Right lobe of liver (tissue), 6 donors: ENCODE data around the gene NODAL. TPM values are rescaled to one million over a fixed set of nuclear protein-coding genes. Genes with fewer than 3 reads are reported as not detected.

Source experiments
- ATAC-seq, 4 donors: fragments of 200-7000 bp; cut with Tn5 transposase; one replicate each; pipeline ENCODE4 v1.9.1; 2020; ENCODE audit warnings: mild to moderate bottlenecking in 4 of 4, moderate library complexity in 4 of 4
- DNase-seq, 3 donors: peaks; one replicate each; pipeline ENCODE4 v3.0.0-alpha.2; 2020
- H3K27ac ChIP-seq, 3 donors: fragments of 200-600 bp; one replicate each; pipeline ENCODE4 v1.8.0; 2022
- H3K27me3 ChIP-seq, 2 donors: fragments of 200-600 bp; one replicate each; pipeline ENCODE4 v1.8.0; 2022
- H3K36me3 ChIP-seq, 4 donors: fragments of 200-600 bp; sonication (generic) in 1 of 4; one replicate each; pipeline versions ENCODE4 v1.5.1 to v1.8.0; 2017 to 2022; ENCODE audit warnings: control low read depth in 1 of 4
- H3K4me1 ChIP-seq, 4 donors: fragments of 200-600 bp; sonication (generic) in 1 of 4; one replicate each; pipeline versions ENCODE4 v1.5.1 to v1.8.0; 2017 to 2022; ENCODE audit warnings: control low read depth in 1 of 4
- H3K4me3 ChIP-seq, 3 donors: fragments of 200-600 bp; one replicate each; pipeline ENCODE4 v1.8.0; 2022
- H3K9me3 ChIP-seq, 4 donors: fragments of 200-600 bp; sonication (generic) in 1 of 4; one replicate each; pipeline versions ENCODE4 v1.5.1 to v1.8.0; 2017 to 2022; ENCODE audit warnings: control low read depth in 1 of 4
- POLR2A ChIP-seq: fragments of 450-650 bp; IDR thresholded peaks from one replicate; pipeline ENCODE4 v1.6.1; 2017; ENCODE audit warnings: antibody characterized with exemption, mild to moderate bottlenecking
- WGBS: methylation state at CpG from one replicate; pipeline ENCODE4 v1.1.6; 2018; ENCODE audit warnings: low coverage, low lambda C conversion rate; ENCODE audit not compliant: insufficient coverage; ENCODE audit errors: missing lambda C conversion rate; 5-methylcytosine and 5-hydroxymethylcytosine counted together
- intact Hi-C, 2 donors: fragments of 100-400 bp; cut with DNase I; formaldehyde crosslinking; loops; one replicate each; pipeline versions ENCODE4 v1.11.2 to v1.14.1; 2022
- total RNA-seq, 6 experiments: library from RNA; depleted of rRNA in 2 of 6; stranded (reverse); fragments of >200 nt in 2 of 6; fragmentation: NEBNext Ultra II Directional in 3 of 6; extraction: Animal tissue kit (Norgen Biotek cat#: 25700) in 3 of 6; gene quantifications; one replicate each; pipeline versions ENCODE4 v1.1.0 to v1.2.4, GENCODE V29; 2016 to 2023
- TF ChIP-seq, protein P1 (sequence below), 4 donors: fragments of 200-600 bp in 3 of 4; fragments of 450-650 bp in 1 of 4; IDR thresholded peaks; one replicate each; pipeline versions ENCODE4 v1.5.1 to v1.8.0; 2016 to 2022; ENCODE audit warnings: antibody characterized with exemption in 4 of 4, mild to moderate bottlenecking in 2 of 4
- donor health status: DM: no; HTN: yes; CAD: no.
- donor health status: DM: no; HTN: no; CAD: no.
- donor health status: DM: no; HTN: no; CAD: no.
- donor health status: DM: no; HTN: yes; CAD: no.
- donor health status: DM: no; HTN: yes; CAD: no.

Gene NODAL
- total RNA-seq, 6 experiments from 2014 or later: not detected

DNA sequence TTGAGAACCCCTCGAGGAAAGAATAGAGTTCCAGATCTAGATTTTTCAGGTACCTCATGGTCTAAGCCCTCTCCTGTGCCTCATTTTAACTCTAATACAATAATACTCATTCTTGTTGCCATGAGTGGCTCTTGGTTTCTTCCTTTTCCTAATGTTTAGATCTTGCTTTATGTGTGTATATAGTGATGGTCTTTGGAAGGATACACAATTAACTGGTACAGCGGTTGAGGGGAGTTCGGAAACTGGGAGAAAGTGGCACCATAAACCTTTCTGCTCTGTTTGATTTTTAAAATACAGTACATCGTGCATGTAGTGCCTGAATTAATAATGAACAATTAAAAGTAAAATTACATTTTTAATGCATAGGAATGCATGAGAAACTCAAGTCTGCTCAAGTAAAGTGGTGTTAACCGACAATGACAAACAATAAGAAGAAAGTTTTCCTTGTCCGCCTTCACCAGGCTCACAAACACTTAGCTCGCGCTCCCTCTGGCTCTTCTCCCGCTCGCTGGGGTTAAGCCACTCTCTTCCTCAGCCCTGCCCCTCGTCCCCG, 37.9 kb downstream of the NODAL start:
- no peak for DNase-seq
- TF ChIP-seq, protein P1, sequence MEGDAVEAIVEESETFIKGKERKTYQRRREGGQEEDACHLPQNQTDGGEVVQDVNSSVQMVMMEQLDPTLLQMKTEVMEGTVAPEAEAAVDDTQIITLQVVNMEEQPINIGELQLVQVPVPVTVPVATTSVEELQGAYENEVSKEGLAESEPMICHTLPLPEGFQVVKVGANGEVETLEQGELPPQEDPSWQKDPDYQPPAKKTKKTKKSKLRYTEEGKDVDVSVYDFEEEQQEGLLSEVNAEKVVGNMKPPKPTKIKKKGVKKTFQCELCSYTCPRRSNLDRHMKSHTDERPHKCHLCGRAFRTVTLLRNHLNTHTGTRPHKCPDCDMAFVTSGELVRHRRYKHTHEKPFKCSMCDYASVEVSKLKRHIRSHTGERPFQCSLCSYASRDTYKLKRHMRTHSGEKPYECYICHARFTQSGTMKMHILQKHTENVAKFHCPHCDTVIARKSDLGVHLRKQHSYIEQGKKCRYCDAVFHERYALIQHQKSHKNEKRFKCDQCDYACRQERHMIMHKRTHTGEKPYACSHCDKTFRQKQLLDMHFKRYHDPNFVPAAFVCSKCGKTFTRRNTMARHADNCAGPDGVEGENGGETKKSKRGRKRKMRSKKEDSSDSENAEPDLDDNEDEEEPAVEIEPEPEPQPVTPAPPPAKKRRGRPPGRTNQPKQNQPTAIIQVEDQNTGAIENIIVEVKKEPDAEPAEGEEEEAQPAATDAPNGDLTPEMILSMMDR (IDR thresholded peaks at IDR 0.05): no peak
- TF ChIP-seq POLR2A: no peak
- no peak for ATAC-seq
- H3K27me3 ChIP-seq: no peaks in the 10 kb centered on the region
- peak overlapping the region; percentile 78 to 97 (median 87) for H3K4me3 ChIP-seq
- intact Hi-C loops: no loop called here
- WGBS: 8% methylated on average over 10 of the region's 12 CpGs
- H3K36me3 ChIP-seq: no peaks in the 10 kb centered on the region
- H3K4me1 ChIP-seq: peaks cover 0 to 32% (median 6%) of the 10 kb centered on the region in 4 donors
- peak overlapping the region; percentile 28 to 94 (median 94) for H3K27ac ChIP-seq
- H3K9me3 ChIP-seq: no peaks in the 10 kb centered on the region

DNA sequence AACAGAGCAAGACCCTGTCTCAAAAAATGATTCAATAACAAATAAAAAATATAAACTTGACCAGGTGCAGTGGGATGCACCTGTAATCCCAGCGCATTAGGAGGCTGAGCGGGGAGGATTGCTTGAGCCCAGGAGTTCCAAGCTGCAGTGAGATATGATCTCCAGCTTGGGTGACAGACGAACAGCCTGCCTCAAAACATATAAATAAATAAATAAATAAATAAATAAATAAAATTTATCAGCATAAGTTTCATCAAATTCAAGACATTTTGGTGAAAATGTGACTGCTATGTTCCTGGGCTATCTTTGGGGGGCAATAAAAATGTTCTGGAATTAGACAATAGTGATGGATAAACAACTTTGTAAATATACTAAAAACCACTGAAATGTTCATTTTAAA, 42.3 kb downstream of the NODAL start:
- no peak overlapping the region for H3K4me3 ChIP-seq
- intact Hi-C loops: no loop called here
- no peaks in the 10 kb centered on the region for H3K27me3 ChIP-seq
- no peaks in the 10 kb centered on the region for H3K36me3 ChIP-seq
- TF ChIP-seq, protein P1 (IDR thresholded peaks at IDR 0.05): no peak
- no peak for TF ChIP-seq POLR2A
- peaks cover 0 to 19% (median 0%) of the 10 kb centered on the region in 4 donors for H3K4me1 ChIP-seq
- WGBS: 91% methylated on average over 3 of the region's 3 CpGs
- DNase-seq: no peak
- H3K9me3 ChIP-seq: no peaks in the 10 kb centered on the region
- H3K27ac ChIP-seq: no peak overlapping the region
- no peak for ATAC-seq

DNA sequence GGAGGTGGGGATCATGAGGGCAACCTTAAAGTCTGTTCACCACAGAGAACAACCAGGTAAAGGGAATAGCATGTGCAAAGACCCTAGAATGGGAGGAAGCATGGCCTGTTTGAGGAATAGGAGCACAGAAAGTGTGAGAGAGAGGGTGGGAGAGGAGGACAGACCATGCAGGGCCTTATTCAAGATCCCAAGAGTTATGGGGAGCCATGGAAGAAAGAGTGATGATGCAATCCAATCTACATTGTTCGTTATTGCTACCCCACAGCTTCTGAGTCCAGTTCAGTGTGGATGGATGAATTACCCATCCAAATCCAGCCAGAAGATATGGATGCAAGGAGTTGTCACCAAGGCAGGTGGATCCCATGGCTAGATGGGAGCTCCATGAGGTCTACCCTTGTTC, 45.3 kb downstream of the NODAL start:
- Histone ChIP-seq H3K4me3 (no peak overlapping the region), H3K4me1 (peaks cover 0 to 7% (median 0%) of the 10 kb centered on the region in 4 donors), H3K27me3 (no peaks in the 10 kb centered on the region), H3K36me3 (no peaks in the 10 kb centered on the region), H3K27ac (no peak overlapping the region), H3K9me3 (no peaks in the 10 kb centered on the region)
- TF ChIP-seq, protein P1 (IDR thresholded peaks at IDR 0.05): no peak
- TF ChIP-seq POLR2A: no peak
- DNase-seq (no peak), ATAC-seq (no peak)
- WGBS: 67% methylated on average over 1 of the region's 1 CpG
- intact Hi-C loops: no loop called here

DNA sequence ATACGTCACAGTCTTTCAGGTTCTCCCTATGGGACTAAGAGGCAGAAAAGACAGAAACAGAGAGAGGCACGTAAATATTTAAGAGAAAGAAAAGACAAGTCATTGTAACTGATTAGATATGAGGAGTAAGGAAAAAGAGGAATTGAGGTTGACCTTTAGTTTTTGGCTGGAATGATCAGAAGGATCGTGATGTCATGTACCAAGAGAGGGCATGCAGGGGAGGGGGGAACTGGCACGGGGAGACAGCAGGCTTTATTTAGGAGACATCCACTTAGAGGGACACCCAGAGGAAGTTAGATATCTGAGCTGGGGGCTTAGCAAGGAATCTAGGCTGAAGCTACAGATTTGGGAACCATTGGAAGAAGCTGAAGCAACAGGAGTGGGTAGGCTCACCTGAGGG, 49.8 kb downstream of the NODAL start:
- ATAC-seq: no peak
- Histone ChIP-seq H3K4me1 (peaks cover 0 to 7% (median 1%) of the 10 kb centered on the region in 4 donors), H3K4me3 (no peak overlapping the region), H3K9me3 (no peaks in the 10 kb centered on the region), H3K27ac (no peak overlapping the region), H3K36me3 (no peaks in the 10 kb centered on the region), H3K27me3 (no peaks in the 10 kb centered on the region)
- no peak for TF ChIP-seq POLR2A
- TF ChIP-seq, protein P1 (IDR thresholded peaks at IDR 0.05): no peak
- no peak for DNase-seq
- WGBS: 34% methylated on average over 4 of the region's 4 CpGs
- intact Hi-C loops: no loop called here

Other genes starting within 250 kb of the NODAL start
- gene PPA1, start 208.3 kb downstream of the NODAL start, total RNA-seq: 100 to 1,000 TPM in 3 of 6 experiments, 10 to 100 TPM in 3; 64.8 to 133 (median 95.7) TPM
- gene NPFFR1, start 157.7 kb downstream of the NODAL start, total RNA-seq: not detected
- 10 to 100 TPM in 5 of 6 experiments, 1 to 10 TPM in 1; 9.6 to 22.5 (median 16.6) TPM for gene LRRC20, start 59.1 kb downstream of the NODAL start, total RNA-seq
- 10 to 100 TPM; 21.0 to 80.8 (median 56.7) TPM for gene EIF4EBP2, start 37.5 kb downstream of the NODAL start, total RNA-seq
- gene PALD1, start 37.1 kb upstream of the NODAL start, total RNA-seq: 1 to 10 TPM in 4 of 6 experiments, under 1 TPM in 2; 0.81 to 2.9 (median 1.3) TPM
- gene PRF1, start 161.1 kb upstream of the NODAL start, total RNA-seq: 1 to 10 TPM; 1.7 to 6.5 (median 3.1) TPM
- gene ADAMTS14, start 230.8 kb upstream of the NODAL start, total RNA-seq: under 1 TPM; 0.06 to 0.18 (median 0.11) TPM